GM19395 (cell line): ENCODE results near the gene CRACR2A.

ENCODE experiments used
- ATAC-seq: cut with Tn5 transposase; IDR thresholded peaks from one replicate; pipeline ENCODE4 v1.9.1; 2021; ENCODE audit warnings: mild to moderate bottlenecking, moderate library complexity; ENCODE audit not compliant: unreplicated experiment

Gene CRACR2A

GRCh38 chr12:3753544-3754284 is 805 bp upstream of the CRACR2A start:
- no peak for ATAC-seq

- peak; percentile 76 for ATAC-seq
Measured at GRCh38 chr12:3752096-3752709, 706 bp downstream of the CRACR2A start.

GRCh38 chr12:3751151-3752095 is 1.5 kb downstream of the CRACR2A start:
- ATAC-seq, result no peak

- ATAC-seq, result no peak
Measured at GRCh38 chr12:3750616-3751015, 2.3 kb downstream of the CRACR2A start.

DNA sequence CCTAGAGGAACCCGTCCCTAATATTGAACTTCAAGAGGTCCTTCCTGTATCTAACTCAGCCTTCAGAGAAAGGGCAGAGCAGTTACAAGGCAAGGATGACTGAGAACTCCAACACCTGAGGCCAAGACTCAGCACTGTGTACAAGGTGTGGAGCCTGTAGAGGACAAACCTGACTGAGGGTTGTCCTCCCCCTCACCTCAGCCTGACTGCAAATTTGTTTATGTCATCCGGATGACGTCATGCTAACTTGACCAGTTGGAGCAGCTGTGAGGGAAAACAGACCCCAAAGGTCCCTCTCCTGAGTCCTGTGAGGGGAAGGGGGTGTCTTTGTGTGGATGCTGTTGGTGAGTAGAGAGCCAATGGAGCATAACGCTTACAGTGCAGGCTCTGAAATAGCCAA is 4.3 kb downstream of the CRACR2A start:
- ATAC-seq, result no peak

GRCh38 chr12:3747976-3748619 is 4.8 kb downstream of the CRACR2A start:
- ATAC-seq, result no peak

GRCh38 chr12:3747543-3747942 is 5.4 kb downstream of the CRACR2A start:
- ATAC-seq, result no peak

GRCh38 chr12:3746758-3747157 is 6.2 kb downstream of the CRACR2A start:
- no peak for ATAC-seq

DNA sequence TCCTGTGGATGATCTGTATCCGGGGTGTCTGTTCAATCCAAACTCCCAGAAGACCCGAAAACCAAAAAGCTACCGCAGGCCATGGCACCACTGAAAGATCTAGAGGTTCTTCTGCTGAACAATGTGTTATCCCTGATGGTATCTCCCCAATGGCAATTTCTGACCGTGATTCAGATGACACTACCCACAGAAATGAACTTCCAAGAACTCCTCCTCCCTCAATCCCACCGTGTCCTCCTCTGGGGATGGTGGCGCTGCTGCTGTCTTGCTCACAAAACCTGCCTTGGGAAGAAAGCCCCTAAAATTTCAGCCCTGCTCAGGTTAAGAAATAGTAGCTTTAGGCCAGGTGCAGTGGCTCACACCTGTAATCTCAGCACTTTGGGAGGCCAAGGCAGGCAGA is 7.8 kb downstream of the CRACR2A start:
- no peak for ATAC-seq

- ATAC-seq, result no peak
Measured at GRCh38 chr12:3744229-3744901, 8.5 kb downstream of the CRACR2A start.

- no peak for ATAC-seq
Measured at GRCh38 chr12:3743803-3744202, 9.1 kb downstream of the CRACR2A start.

- ATAC-seq, result no peak
Measured at GRCh38 chr12:3741882-3742672, 10.8 kb downstream of the CRACR2A start.

DNA sequence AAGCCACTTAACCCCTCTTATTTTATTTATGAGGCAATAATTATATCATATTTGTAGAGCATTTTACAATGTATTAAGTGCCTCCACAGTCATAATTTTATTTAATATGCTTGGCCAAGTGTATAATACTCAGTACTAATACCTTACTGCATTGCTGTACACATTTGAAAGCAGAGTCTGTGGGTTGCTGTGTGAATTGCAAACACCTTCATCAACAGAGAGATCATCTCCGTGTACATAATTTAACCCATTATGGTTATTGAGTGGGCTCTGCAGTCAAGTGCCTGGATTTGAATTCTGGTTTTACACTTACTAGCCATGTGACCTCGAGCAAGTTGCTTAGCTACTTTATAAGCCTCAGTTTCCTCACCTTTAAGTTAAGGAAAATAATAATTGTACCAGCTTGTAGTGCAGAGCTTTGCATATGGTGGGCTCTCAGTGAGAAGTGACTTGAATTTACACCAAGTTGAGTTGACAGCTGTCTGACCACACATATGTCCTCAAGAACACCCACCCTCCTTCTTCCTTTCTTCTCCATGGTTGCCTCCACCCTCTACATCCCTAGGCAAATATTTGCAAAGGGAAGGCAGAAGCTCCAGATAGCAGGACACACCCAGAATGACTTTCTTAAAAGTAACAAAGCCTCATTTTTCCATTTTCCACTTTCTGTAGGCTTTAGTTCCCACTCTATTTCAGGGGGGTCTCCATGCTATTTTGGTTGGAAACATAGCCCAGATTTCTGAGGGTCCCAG is 12.3 kb downstream of the CRACR2A start:
- ATAC-seq, result no peak

- ATAC-seq, result no peak
Measured at GRCh38 chr12:3735432-3735831, 17.5 kb downstream of the CRACR2A start.

DNA sequence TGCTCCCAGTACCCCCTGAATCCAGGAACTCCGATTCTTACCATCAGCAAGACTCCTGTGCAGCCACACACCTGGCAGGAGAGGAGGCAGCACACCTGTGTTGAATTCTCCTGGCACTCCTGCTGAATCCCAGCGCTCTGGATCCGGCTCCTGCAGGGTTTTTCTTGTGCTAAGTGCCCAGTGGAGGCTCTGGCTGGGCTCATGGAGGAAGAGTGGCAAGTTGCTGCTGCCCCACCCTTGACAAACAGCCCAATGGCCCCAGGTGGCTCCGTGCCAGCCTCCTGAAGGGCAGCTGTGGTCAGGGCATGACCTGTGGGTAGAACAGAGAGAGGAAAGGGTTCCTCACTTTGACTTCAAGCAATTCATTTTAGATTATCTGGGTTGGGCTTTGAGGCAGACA is 20.0 kb downstream of the CRACR2A start:
- ATAC-seq, result no peak

DNA sequence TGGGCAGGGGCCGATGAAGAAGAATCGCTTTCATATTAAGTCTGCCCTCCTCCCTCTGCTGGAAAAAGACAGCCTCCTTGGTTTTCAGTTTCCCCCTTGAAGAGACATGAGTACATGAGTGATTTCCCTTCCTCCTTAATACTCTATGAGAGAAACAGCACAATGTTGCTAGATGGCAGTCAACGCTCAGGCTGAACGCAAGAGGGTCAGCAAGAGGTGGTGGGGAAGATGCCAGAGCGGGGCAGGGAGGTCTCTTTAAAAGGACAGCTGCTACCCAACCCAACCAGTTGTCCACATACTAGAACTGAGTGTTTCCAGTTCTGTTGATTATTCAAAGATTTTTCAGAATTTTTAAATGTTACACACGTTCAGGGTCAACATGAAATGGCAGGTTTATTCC is 22.8 kb downstream of the CRACR2A start:
- no peak for ATAC-seq

DNA sequence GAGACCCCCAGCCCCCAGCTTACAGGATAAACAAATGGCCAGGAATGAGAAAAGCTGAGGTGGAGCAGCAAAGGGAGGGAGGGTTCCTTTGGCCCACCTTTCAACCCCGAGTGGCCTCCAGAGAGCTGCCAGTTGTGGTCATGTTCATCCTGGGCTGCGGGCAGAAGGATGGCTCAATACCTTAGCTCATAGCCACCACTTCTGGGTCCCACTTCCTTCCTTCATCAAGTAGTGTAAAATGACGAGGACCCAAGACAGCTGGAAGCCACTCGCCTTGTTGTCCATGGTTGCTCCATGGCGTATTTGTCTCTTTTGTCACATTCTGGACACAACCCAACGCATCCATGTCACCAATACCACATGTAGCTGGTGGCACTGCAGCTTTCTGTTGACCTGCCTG is 24.2 kb downstream of the CRACR2A start:
- no peak for ATAC-seq

GRCh38 chr12:3727877-3728632 is 24.9 kb downstream of the CRACR2A start:
- peak; percentile 88 for ATAC-seq
